HFF-Myc (cell line): ENCODE results near the gene CYP26A1.

Source experiments
- DNase-seq: peaks from one replicate; pipeline ENCODE4 v3.0.0-alpha.2; 2011; ENCODE audit warnings: low read depth; ENCODE audit errors: extremely low read depth
- H3K4me3 ChIP-seq: replicated peaks from 2 replicates; pipeline ENCODE4 v1.5.1; 2011; ENCODE audit warnings: low read depth, mild to moderate bottlenecking, control low read depth, low read length
- TF ChIP-seq, protein P1 (sequence below): IDR thresholded peaks from 2 replicates; pipeline ENCODE4 v1.5.1; 2012; ENCODE audit warnings: mild to moderate bottlenecking, low read depth, low read length, control low read depth; ENCODE audit errors: missing control alignments

CYP26A1 gene

GRCh38 chr10:93070378-93071176 lies 3.1 kb upstream of the CYP26A1 start:
- DNase-seq: no peak
- TF ChIP-seq, protein P1, sequence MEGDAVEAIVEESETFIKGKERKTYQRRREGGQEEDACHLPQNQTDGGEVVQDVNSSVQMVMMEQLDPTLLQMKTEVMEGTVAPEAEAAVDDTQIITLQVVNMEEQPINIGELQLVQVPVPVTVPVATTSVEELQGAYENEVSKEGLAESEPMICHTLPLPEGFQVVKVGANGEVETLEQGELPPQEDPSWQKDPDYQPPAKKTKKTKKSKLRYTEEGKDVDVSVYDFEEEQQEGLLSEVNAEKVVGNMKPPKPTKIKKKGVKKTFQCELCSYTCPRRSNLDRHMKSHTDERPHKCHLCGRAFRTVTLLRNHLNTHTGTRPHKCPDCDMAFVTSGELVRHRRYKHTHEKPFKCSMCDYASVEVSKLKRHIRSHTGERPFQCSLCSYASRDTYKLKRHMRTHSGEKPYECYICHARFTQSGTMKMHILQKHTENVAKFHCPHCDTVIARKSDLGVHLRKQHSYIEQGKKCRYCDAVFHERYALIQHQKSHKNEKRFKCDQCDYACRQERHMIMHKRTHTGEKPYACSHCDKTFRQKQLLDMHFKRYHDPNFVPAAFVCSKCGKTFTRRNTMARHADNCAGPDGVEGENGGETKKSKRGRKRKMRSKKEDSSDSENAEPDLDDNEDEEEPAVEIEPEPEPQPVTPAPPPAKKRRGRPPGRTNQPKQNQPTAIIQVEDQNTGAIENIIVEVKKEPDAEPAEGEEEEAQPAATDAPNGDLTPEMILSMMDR: no peak
- H3K4me3 ChIP-seq: no peak overlapping the region

GRCh38 chr10:93071177-93071472 lies 2.6 kb upstream of the CYP26A1 start:
- H3K4me3 ChIP-seq: no peak overlapping the region
- TF ChIP-seq, protein P1: no peak
- DNase-seq: no peak

- no peak overlapping the region for H3K4me3 ChIP-seq
- no peak for DNase-seq
- TF ChIP-seq, protein P1: no peak
Observed at GRCh38 chr10:93071674-93072224, 1.9 kb upstream of the CYP26A1 start.

GRCh38 chr10:93072225-93072712 lies 1.4 kb upstream of the CYP26A1 start:
- DNase-seq: no peak
- no peak overlapping the region for H3K4me3 ChIP-seq
- TF ChIP-seq, protein P1: no peak

- TF ChIP-seq, protein P1: no peak
- no peak for DNase-seq
- H3K4me3 ChIP-seq: peak overlapping the region; percentile 39
Observed at GRCh38 chr10:93072713-93073538, 767 bp upstream of the CYP26A1 start.

DNA sequence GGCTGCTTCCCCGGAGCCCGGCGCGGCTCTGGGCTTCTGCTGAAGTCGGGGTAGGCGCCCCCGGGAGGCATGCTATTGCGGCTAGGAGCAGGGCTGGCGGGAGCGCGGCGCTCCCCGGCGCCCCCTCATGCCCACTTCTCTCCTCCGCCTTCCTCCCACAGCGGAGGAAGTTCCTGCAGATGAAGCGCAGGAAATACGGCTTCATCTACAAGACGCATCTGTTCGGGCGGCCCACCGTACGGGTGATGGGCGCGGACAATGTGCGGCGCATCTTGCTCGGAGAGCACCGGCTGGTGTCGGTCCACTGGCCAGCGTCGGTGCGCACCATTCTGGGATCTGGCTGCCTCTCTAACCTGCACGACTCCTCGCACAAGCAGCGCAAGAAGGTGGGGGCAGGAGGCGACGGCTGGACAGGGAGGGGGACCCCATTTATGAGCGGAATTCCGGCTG lies 479 bp downstream of the CYP26A1 start:
- no peak for DNase-seq
- TF ChIP-seq, protein P1: no peak
- H3K4me3 ChIP-seq: peak overlapping the region; percentile 39
